Activated T-cell treated with anti-CD3 and anti-CD28 coated beads, Interleukin-2, amount 50 U/mL, for 24 hours (primary cell): ENCODE data around the gene ADAM19.
"Not testable (repeated sequence)": the region's sequence is repeated elsewhere in the genome, so short reads cannot be mapped to it uniquely, and the experiment has no call there.

ENCODE experiments used
- DNase-seq: peaks from one replicate; pipeline ENCODE4 v3.0.0-alpha.2; 2020
- H3K27ac Mint-ChIP-seq: 2 replicates; pipeline ENCODE4 v1.8.0; 2020; ENCODE audit warnings: mild to moderate bottlenecking, mixed read lengths
- H3K27me3 Mint-ChIP-seq: 2 replicates; pipeline ENCODE4 v1.8.0; 2020; ENCODE audit warnings: mixed read lengths
- H3K36me3 Mint-ChIP-seq: 2 replicates; pipeline ENCODE4 v1.8.0; 2020; ENCODE audit warnings: low read depth, mixed read lengths
- H3K4me1 Mint-ChIP-seq: 2 replicates; pipeline ENCODE4 v1.8.0; 2020; ENCODE audit warnings: low read depth, mixed read lengths
- H3K4me3 Mint-ChIP-seq: 2 replicates; pipeline ENCODE4 v1.8.0; 2020; ENCODE audit warnings: mild to moderate bottlenecking, moderate library complexity, mixed read lengths
- H3K9me3 Mint-ChIP-seq: 2 replicates; pipeline ENCODE4 v1.8.0; 2020; ENCODE audit warnings: mixed read lengths

ADAM19 gene

GRCh38 chr5:157434096-157434495 is 141.5 kb downstream of the ADAM19 start:
- no peaks in the 10 kb centered on the region for H3K36me3 Mint-ChIP-seq
- H3K4me1 Mint-ChIP-seq: peaks cover 4% of the 10 kb centered on the region
- H3K27ac Mint-ChIP-seq: no peak overlapping the region

GRCh38 chr5:157431544-157432200 is 143.9 kb downstream of the ADAM19 start:
- Mint-ChIP-seq H3K36me3 (no peaks in the 10 kb centered on the region), H3K4me3 (no peak overlapping the region), H3K4me1 (peaks cover 4% of the 10 kb centered on the region), H3K27me3 (peaks cover 2% of the 10 kb centered on the region), H3K27ac (no peak overlapping the region), H3K9me3 (no peaks in the 10 kb centered on the region)
- no peak for DNase-seq

More at GRCh38 chr5:157434096-157434495, 141.5 kb downstream of the ADAM19 start:
- H3K9me3 Mint-ChIP-seq: no peaks in the 10 kb centered on the region
- H3K4me3 Mint-ChIP-seq: no peak overlapping the region
- no peak for DNase-seq
- peaks cover 2% of the 10 kb centered on the region for H3K27me3 Mint-ChIP-seq

GRCh38 chr5:157429920-157430319 is 145.7 kb downstream of the ADAM19 start:
- not testable (repeated sequence) for H3K27me3 Mint-ChIP-seq, H3K27ac Mint-ChIP-seq, H3K4me1 Mint-ChIP-seq, H3K4me3 Mint-ChIP-seq, H3K9me3 Mint-ChIP-seq, DNase-seq, H3K36me3 Mint-ChIP-seq
